G401.6 (cell line): Measurements from ENCODE around the gene TBC1D24.
"Not testable (repeated sequence)": the region's sequence is repeated elsewhere in the genome, so short reads cannot be mapped to it uniquely, and the experiment has no call there.

Experiments
- FAIRE-seq: peaks from 2 replicates; lab custom pipeline; 2012; peaks lifted over from hg19 to GRCh38; lab: Jason Lieb, UNC

Gene TBC1D24

GRCh38 chr16:2533912-2534311, 59.0 kb downstream of the TBC1D24 start:
- FAIRE-seq, result no peak

DNA sequence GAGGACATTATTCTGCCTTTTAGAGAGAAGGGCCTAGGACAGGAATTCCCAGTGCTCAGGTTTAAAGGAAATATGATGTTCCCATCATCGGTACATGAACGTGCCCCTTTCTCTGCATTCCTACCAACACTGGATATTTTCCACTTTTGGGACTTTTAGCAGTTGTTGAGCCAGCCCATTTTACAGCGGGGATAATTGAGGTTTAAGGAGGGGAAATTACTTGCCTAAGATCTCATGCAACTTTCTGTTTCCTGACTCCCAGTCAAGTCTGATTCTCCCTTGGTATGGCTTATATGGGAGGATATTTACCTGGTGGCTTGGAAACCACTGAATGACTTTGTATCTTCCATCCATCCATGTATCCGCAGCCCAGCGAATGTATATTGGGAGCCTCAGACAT, 59.4 kb downstream of the TBC1D24 start:
- FAIRE-seq, result not testable (repeated sequence)

DNA sequence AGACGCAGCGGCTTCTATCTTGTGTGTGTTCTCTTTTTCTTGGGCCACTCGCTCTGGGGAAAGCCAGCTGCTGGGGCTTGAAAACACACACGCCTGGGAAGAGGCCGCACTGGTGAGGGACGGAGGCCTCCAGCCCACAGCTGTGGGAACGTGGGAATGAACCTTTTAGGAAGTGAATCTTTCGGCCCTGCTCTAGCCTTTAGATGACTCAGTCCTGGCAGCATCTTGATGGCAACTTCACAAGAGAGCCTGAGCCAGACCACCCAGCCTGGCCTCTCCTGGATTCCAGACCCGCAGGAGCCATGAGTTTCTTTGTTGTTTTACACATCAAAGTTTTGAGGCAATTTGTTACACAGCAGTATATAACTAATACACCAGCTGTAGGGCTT, 60.7 kb downstream of the TBC1D24 start:
- FAIRE-seq, result no peak

GRCh38 chr16:2537451-2538379, 62.8 kb downstream of the TBC1D24 start, which contains the start of gene PDPK1:
PDPK1 (plus strand) TSS chr16:2538021; CDS start chr16:2538113, 92 bp downstream.
- no peak for FAIRE-seq

DNA sequence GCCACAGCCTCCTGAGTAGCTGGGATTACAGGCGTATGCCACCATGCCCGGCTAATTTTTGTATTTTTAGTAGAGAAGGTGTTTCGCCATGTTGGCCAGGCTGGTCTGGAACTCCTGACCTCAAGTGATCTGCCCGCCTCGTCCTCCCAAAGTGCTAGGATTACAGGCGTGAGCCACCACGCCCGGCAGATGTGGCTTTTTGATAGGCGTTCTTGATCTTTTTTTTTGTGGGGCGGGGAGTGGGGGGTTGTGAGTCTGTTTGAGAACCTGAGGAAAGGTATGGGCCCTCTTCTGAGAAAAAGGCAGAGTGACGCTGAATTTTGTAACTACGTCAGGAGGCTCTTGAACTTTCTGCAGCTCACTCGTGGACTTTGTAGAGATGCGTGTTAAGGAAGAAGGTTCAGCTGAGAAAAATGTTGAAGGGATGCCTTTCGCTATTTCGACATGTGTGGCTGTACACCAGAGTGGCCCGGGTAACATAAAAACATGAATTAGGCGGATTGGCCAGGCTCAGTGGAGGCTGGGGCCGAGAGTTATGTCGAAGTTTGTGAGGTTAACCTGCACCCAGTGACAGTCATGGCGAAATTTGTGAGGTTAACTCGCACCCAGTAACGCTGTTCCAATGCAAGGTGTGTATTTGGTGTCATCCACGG, 64.4 kb downstream of the TBC1D24 start:
- not testable (repeated sequence) for FAIRE-seq

- FAIRE-seq, result not testable (repeated sequence)
These were observed 65.0 kb downstream of the TBC1D24 start for GRCh38 chr16:2539845-2540458.

- not testable (repeated sequence) for FAIRE-seq
These were observed 66.0 kb downstream of the TBC1D24 start for GRCh38 chr16:2540912-2541311.

DNA sequence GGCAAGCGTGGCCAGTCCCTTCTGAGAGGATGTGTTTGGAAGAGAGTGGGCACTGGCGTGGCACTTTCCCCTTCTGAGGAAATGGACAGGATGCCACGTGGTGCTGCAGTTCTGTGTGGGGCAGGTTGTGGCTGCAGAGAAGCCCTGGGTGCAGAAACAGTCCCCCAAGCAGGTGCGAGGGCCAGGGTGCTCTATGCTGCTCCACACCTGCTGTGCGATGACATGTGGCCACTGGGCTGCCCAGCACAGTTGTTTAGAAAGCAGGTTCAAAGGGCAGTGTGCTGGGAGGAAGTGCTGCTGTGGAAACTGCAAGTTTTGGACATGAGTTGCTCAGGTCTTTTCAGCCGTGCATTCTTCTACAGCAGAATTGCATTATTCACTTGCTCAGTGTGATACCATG, 66.5 kb downstream of the TBC1D24 start:
- not testable (repeated sequence) for FAIRE-seq

- not testable (repeated sequence) for FAIRE-seq
These were observed 68.8 kb downstream of the TBC1D24 start for GRCh38 chr16:2543771-2544170.

GRCh38 chr16:2550283-2550878, 75.5 kb downstream of the TBC1D24 start:
- not testable (repeated sequence) for FAIRE-seq

DNA sequence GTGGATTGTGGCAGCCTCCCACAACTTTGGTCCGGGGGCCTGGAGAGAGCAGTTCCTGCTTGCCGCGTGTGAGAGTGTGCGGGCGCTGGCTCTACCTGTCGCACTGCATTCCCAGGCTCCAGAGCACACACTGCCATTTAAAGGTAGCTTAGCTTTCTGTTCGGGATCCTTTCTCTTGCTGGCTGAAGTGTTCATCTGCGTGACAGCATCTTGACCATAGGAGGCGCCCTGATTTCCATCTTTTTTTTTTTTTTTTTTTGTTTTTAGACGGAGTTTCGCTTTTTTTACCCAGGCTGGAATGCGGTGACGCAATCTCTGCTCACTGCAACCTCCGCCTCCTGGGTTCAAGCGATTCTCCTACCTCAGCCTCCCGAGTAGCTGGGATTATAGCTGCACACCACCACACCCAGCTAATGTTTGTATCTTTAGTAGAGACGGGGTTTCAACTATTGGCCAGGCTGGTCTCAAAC, 76.5 kb downstream of the TBC1D24 start:
- FAIRE-seq, result not testable (repeated sequence)

GRCh38 chr16:2554709-2555425, 79.9 kb downstream of the TBC1D24 start:
- FAIRE-seq, result not testable (repeated sequence)
